Thoracic aorta (tissue), 2 donors: ENCODE data around the gene ZFYVE28. TPM values are rescaled to one million over a fixed set of nuclear protein-coding genes. Genes with fewer than 3 reads are reported as not detected.

Experiments used
- ATAC-seq: fragments of 150-250 bp; one replicate; pipeline ENCODE4 v1.8.0; 2017; ENCODE audit warnings: low read depth; ENCODE audit not compliant: insufficient number of reproducible peaks, low FRiP score
- DNase-seq: peaks from one replicate; pipeline ENCODE4 v3.0.0-alpha.2; 2020; ENCODE audit warnings: low spot score
- H3K27ac ChIP-seq, 2 donors: fragments of 200-600 bp; sonication (generic); 1 replicate in 1 of 2; 2 replicates in 1 of 2; pipeline ENCODE4 v1.5.1; 2016; ENCODE audit warnings: mild to moderate bottlenecking in 2 of 2, moderate library complexity in 2 of 2
- H3K27me3 ChIP-seq: fragments of 200-600 bp; sonication (generic); replicated peaks from 2 replicates; pipeline ENCODE4 v1.6.0; 2016; ENCODE audit warnings: mild to moderate bottlenecking; ENCODE audit not compliant: insufficient read depth
- H3K36me3 ChIP-seq: fragments of 200-600 bp; sonication (generic); one replicate; pipeline ENCODE4 v1.5.1; 2016
- H3K4me1 ChIP-seq, 2 donors: fragments of 200-600 bp; sonication (generic); 1 replicate in 1 of 2; 2 replicates in 1 of 2; pipeline versions ENCODE4 v1.5.1 to v1.6.0; 2016; ENCODE audit warnings: low read depth in 2 of 2, mild to moderate bottlenecking in 1 of 2; ENCODE audit not compliant: control insufficient read depth in 1 of 2
- H3K4me3 ChIP-seq: fragments of 200-600 bp; sonication (generic); 2 replicates; pipeline ENCODE4 v1.5.1; 2016; ENCODE audit warnings: mild to moderate bottlenecking
- H3K9me3 ChIP-seq: fragments of 200-600 bp; sonication (generic); 2 replicates; pipeline ENCODE4 v1.5.1; 2016
- CTCF ChIP-seq: fragments of 200-600 bp; sonication (generic); IDR thresholded peaks from one replicate; pipeline ENCODE4 v1.5.1; 2019; ENCODE audit warnings: antibody characterized with exemption
- total RNA-seq, 2 donors: library from RNA; depleted of rRNA; stranded (reverse); fragments of >200 nt; gene quantifications; one replicate each; pipeline versions ENCODE4 v1.1.0 to v1.2.3, GENCODE V29; 2016

Gene ZFYVE28
- total RNA-seq, 2 donors from 2014 or later = 11.5 to 20.2 TPM

GRCh38 chr4:2298532-2298991 is 119.9 kb downstream of the ZFYVE28 start:
- no peak for DNase-seq
- Histone ChIP-seq H3K4me1 (no peaks in the 10 kb centered on the region), H3K4me3 (no peak overlapping the region), H3K27ac (no peak overlapping the region), H3K36me3 (no peaks in the 10 kb centered on the region), H3K27me3 (no peaks in the 10 kb centered on the region), H3K9me3 (peaks cover 6% of the 10 kb centered on the region)
- ATAC-seq = no peak
- TF ChIP-seq CTCF = no peak

- TF ChIP-seq CTCF = no peak
- no peak overlapping the region for H3K4me3 ChIP-seq
- H3K9me3 ChIP-seq = peaks cover 6% of the 10 kb centered on the region
- DNase-seq = no peak
- H3K27me3 ChIP-seq = no peaks in the 10 kb centered on the region
- ATAC-seq = no peak
- no peaks in the 10 kb centered on the region for H3K4me1 ChIP-seq
- no peak overlapping the region for H3K27ac ChIP-seq
- H3K36me3 ChIP-seq = no peaks in the 10 kb centered on the region
Observed at GRCh38 chr4:2297606-2298531, 120.6 kb downstream of the ZFYVE28 start.

GRCh38 chr4:2296631-2297601 is 121.5 kb downstream of the ZFYVE28 start:
- Histone ChIP-seq H3K4me1 (no peaks in the 10 kb centered on the region), H3K27me3 (no peaks in the 10 kb centered on the region), H3K4me3 (no peak overlapping the region), H3K9me3 (peaks cover 3% of the 10 kb centered on the region), H3K36me3 (no peaks in the 10 kb centered on the region), H3K27ac (no peak overlapping the region)
- TF ChIP-seq CTCF = no peak
- DNase-seq (no peak), ATAC-seq (no peak)

GRCh38 chr4:2295900-2296442 is 122.5 kb downstream of the ZFYVE28 start:
- no peak for TF ChIP-seq CTCF
- Histone ChIP-seq H3K4me3 (no peak overlapping the region), H3K27me3 (no peaks in the 10 kb centered on the region), H3K36me3 (no peaks in the 10 kb centered on the region), H3K9me3 (peaks cover 3% of the 10 kb centered on the region), H3K27ac (no peak overlapping the region), H3K4me1 (no peaks in the 10 kb centered on the region)
- DNase-seq = no peak
- no peak for ATAC-seq

- Histone ChIP-seq H3K27me3 (no peaks in the 10 kb centered on the region), H3K4me3 (no peak overlapping the region), H3K4me1 (no peaks in the 10 kb centered on the region), H3K36me3 (no peaks in the 10 kb centered on the region), H3K27ac (no peak overlapping the region), H3K9me3 (peaks cover 3% of the 10 kb centered on the region)
- no peak for DNase-seq
- ATAC-seq = no peak
- no peak for TF ChIP-seq CTCF
Observed at GRCh38 chr4:2295500-2295899, 122.9 kb downstream of the ZFYVE28 start.
